ENCODE results near the gene FBXO34. TPM values are rescaled to one million over a fixed set of nuclear protein-coding genes. Genes with fewer than 3 reads are reported as not detected.

FBXO34 gene
- total RNA-seq, 2 experiments from 2014 or later: 28.3 to 29.7 TPM

- ChIA-PET POLR2A (interaction anchor here (0.8 kb wide), 1 partner anchor 41 kb away, joined by 3 read pairs; no protein-coding TSS in a partner anchor), CTCF (no interaction called here)
- Histone ChIP-seq H3K4me1 (ENCODE audit: insufficient read depth, low read length) (no peaks in the 10 kb centered on the region), H3K27me3 (ENCODE audit: control insufficient read depth in 1 of 2, insufficient read depth in 2 of 2, low read length in 2 of 2) (no peaks in the 10 kb centered on the region), H3K27ac (ENCODE audit: low read depth in 1 of 2, low read length in 2 of 2) (no peak overlapping the region), H3K36me3 (ENCODE audit: insufficient read depth, low read length) (peaks cover 13% of the 10 kb centered on the region), H3K4me3 (ENCODE audit: low read length) (no peak overlapping the region), H3K9me3 (ENCODE audit: control insufficient read depth in 1 of 2, insufficient read depth in 1 of 2, low read length in 2 of 2) (peaks cover 13 to 15% of the 10 kb centered on the region in 2 experiments)
- Mint-ChIP-seq H3K27ac (no peak overlapping the region), H3K9me3 (peaks cover 7% of the 10 kb centered on the region), H3K27me3 (no peaks in the 10 kb centered on the region), H3K4me3 (no peak overlapping the region), H3K4me1 (ENCODE audit: low read depth) (peaks cover 22% of the 10 kb centered on the region), H3K36me3 (ENCODE audit: low read depth) (peaks cover 68% of the 10 kb centered on the region)
- ATAC-seq (ENCODE audit: poor library complexity): no peak
- no peak for TF ChIP-seq CTCF (IDR thresholded peaks at IDR 0.05)
- no peak for DNase-seq
- intact Hi-C loops (cut with DNase I, micrococcal nuclease): no loop called here
Measured at GRCh38 chr14:55313480-55313879, 42.3 kb downstream of the FBXO34 start.

- intact Hi-C loops (cut with DNase I, micrococcal nuclease): no loop called here
- peaks cover 76% of the 10 kb centered on the region for H3K36me3 Mint-ChIP-seq (ENCODE audit: low read depth)
- no peak overlapping the region for H3K27ac Mint-ChIP-seq
Measured at GRCh38 chr14:55314449-55314848, 43.2 kb downstream of the FBXO34 start.

GRCh38 chr14:55316564-55316963 lies 45.3 kb downstream of the FBXO34 start:
- H3K27ac ChIP-seq (ENCODE audit: low read depth in 1 of 2, low read length in 2 of 2): no peak overlapping the region
- DNase-seq (no peak), ATAC-seq (ENCODE audit: poor library complexity) (no peak)
- intact Hi-C loops (cut with DNase I, micrococcal nuclease): no loop called here
- H3K27me3 ChIP-seq (ENCODE audit: control insufficient read depth in 1 of 2, insufficient read depth in 2 of 2, low read length in 2 of 2): no peaks in the 10 kb centered on the region
- Mint-ChIP-seq H3K9me3 (peaks cover 7% of the 10 kb centered on the region), H3K4me3 (no peak overlapping the region), H3K27ac (no peak overlapping the region), H3K36me3 (ENCODE audit: low read depth) (peaks cover 58% of the 10 kb centered on the region), H3K27me3 (no peaks in the 10 kb centered on the region), H3K4me1 (ENCODE audit: low read depth) (peaks cover 15% of the 10 kb centered on the region)
- no peaks in the 10 kb centered on the region for H3K4me1 ChIP-seq (ENCODE audit: insufficient read depth, low read length)
- ChIA-PET POLR2A (no interaction called here), CTCF (interaction anchor here (0.7 to 1.5 kb wide), 2 partner anchors 46 to 1343 kb away, joined by 3 to 4 read pairs; no protein-coding TSS in a partner anchor)
- H3K36me3 ChIP-seq (ENCODE audit: insufficient read depth, low read length): peaks cover 16% of the 10 kb centered on the region
- peaks cover 13 to 15% of the 10 kb centered on the region in 2 experiments for H3K9me3 ChIP-seq (ENCODE audit: control insufficient read depth in 1 of 2, insufficient read depth in 1 of 2, low read length in 2 of 2)
- no peak for TF ChIP-seq CTCF (IDR thresholded peaks at IDR 0.05)
- no peak overlapping the region for H3K4me3 ChIP-seq (ENCODE audit: low read length)

More at GRCh38 chr14:55314449-55314848, 43.2 kb downstream of the FBXO34 start:
- no peaks in the 10 kb centered on the region for H3K27me3 ChIP-seq (ENCODE audit: control insufficient read depth in 1 of 2, insufficient read depth in 2 of 2, low read length in 2 of 2)
- H3K4me1 ChIP-seq (ENCODE audit: insufficient read depth, low read length): no peaks in the 10 kb centered on the region
- peaks cover 13 to 15% of the 10 kb centered on the region in 2 experiments for H3K9me3 ChIP-seq (ENCODE audit: control insufficient read depth in 1 of 2, insufficient read depth in 1 of 2, low read length in 2 of 2)
- no peak overlapping the region for H3K4me3 Mint-ChIP-seq
- ATAC-seq (ENCODE audit: poor library complexity) (no peak), DNase-seq (no peak)
- no peak for TF ChIP-seq CTCF (IDR thresholded peaks at IDR 0.05)
- no peak overlapping the region for H3K4me3 ChIP-seq (ENCODE audit: low read length)
- POLR2A ChIA-PET: interaction anchor here (0.8 to 1.4 kb wide), 3 partner anchors 24 to 42 kb away, joined by 3 to 4 read pairs (median 3); no protein-coding TSS in a partner anchor
- H3K4me1 Mint-ChIP-seq (ENCODE audit: low read depth): peaks cover 21% of the 10 kb centered on the region
- CTCF ChIA-PET: no interaction called here
- no peaks in the 10 kb centered on the region for H3K27me3 Mint-ChIP-seq
- H3K36me3 ChIP-seq (ENCODE audit: insufficient read depth, low read length): peaks cover 13% of the 10 kb centered on the region
- H3K27ac ChIP-seq (ENCODE audit: low read depth in 1 of 2, low read length in 2 of 2): no peak overlapping the region
- peaks cover 7% of the 10 kb centered on the region for H3K9me3 Mint-ChIP-seq

Data from CD4-positive, alpha-beta T cell (primary cell).